WTC11 (cell line): ENCODE data around the gene ST6GALNAC1. TPM values are rescaled to one million over a fixed set of nuclear protein-coding genes. Genes with fewer than 3 reads are reported as not detected.

Experiments
- ATAC-seq: fragments of 200-7000 bp; cut with Tn5 transposase; 2 replicates; pipeline ENCODE4 v1.10.0; 2021; ENCODE audit warnings: mild to moderate bottlenecking, moderate library complexity
- CTCF ChIA-PET: fragments of 300-600 bp; sonication (Branson Sonifier 250); formaldehyde crosslinking; loops from one replicate; lab custom pipeline; 2021; ENCODE audit warnings: antibody characterized with exemption; lab: Charles Lee
- POLR2A ChIA-PET: fragments of 350-600 bp; sonication (Branson Sonifier 250); formaldehyde crosslinking; loops from one replicate; lab custom pipeline; 2021; ENCODE audit warnings: antibody characterized with exemption; lab: Charles Lee
- DNase-seq: peaks from one replicate; pipeline ENCODE4 v3.0.0; 2021; ENCODE audit warnings: low spot score
- H3K27ac Mint-ChIP-seq: 2 replicates; pipeline ENCODE4 v1.8.0; 2021; ENCODE audit warnings: mixed read lengths
- H3K27me3 Mint-ChIP-seq: 2 replicates; pipeline ENCODE4 v1.8.0; 2021; ENCODE audit warnings: low read depth, mild to moderate bottlenecking, moderate library complexity, mixed read lengths
- H3K36me3 Mint-ChIP-seq: 2 replicates; pipeline ENCODE4 v1.8.0; 2021; ENCODE audit warnings: mixed read lengths
- H3K4me1 Mint-ChIP-seq: 2 replicates; pipeline ENCODE4 v1.8.0; 2022; ENCODE audit warnings: mixed read lengths
- H3K4me3 Mint-ChIP-seq: 2 replicates; pipeline ENCODE4 v1.8.0; 2021; ENCODE audit warnings: mild to moderate bottlenecking, moderate library complexity, mixed read lengths
- H3K9me3 Mint-ChIP-seq: 2 replicates; pipeline ENCODE4 v1.8.0; 2021; ENCODE audit warnings: mixed read lengths
- ELF4 ChIP-seq: sonication (generic); formaldehyde crosslinking; IDR thresholded peaks from 2 replicates; pipeline ENCODE4 v1.8.1; 2022; ENCODE audit warnings: low read depth, mild to moderate bottlenecking, moderate library complexity, missing genetic modification reagents
- KAT7 ChIP-seq: sonication (generic); formaldehyde crosslinking; IDR thresholded peaks from 2 replicates; pipeline ENCODE4 v1.8.1; 2023; ENCODE audit warnings: missing genetic modification reagents, mild to moderate bottlenecking, borderline replicate concordance
- NFATC4 ChIP-seq: fragments of 250-450 bp; sonication (Bioruptor Pico); IDR thresholded peaks from 2 replicates; pipeline ENCODE4 v1.9.0; 2021; ENCODE audit warnings: mild to moderate bottlenecking
- NFYB ChIP-seq: sonication (generic); formaldehyde crosslinking; conservative IDR thresholded peaks from 2 replicates; pipeline ENCODE4 v1.8.0; 2022; ENCODE audit warnings: low read depth, missing genetic modification reagents
- NR2C2 ChIP-seq: sonication (generic); formaldehyde crosslinking; IDR thresholded peaks from 2 replicates; pipeline ENCODE4 v1.8.0; 2022; ENCODE audit warnings: mild to moderate bottlenecking, missing genetic modification reagents
- TEAD4 ChIP-seq: sonication (generic); formaldehyde crosslinking; IDR thresholded peaks from 2 replicates; pipeline ENCODE4 v1.8.0; 2022; ENCODE audit warnings: mild to moderate bottlenecking, missing genetic modification reagents
- TP53 ChIP-seq: sonication (generic); formaldehyde crosslinking; IDR thresholded peaks from 2 replicates; pipeline ENCODE4 v1.8.1; 2023; ENCODE audit warnings: mild to moderate bottlenecking, missing genetic modification reagents
- ZBTB21 ChIP-seq: sonication (generic); formaldehyde crosslinking; IDR thresholded peaks from 2 replicates; pipeline ENCODE4 v1.8.1; 2023; ENCODE audit warnings: mild to moderate bottlenecking, missing genetic modification reagents, borderline replicate concordance
- ZNF121 ChIP-seq: sonication (generic); formaldehyde crosslinking; IDR thresholded peaks from 2 replicates; pipeline ENCODE4 v1.8.0; 2023; ENCODE audit warnings: missing genetic modification reagents
- ZNF317 ChIP-seq: sonication (generic); formaldehyde crosslinking; IDR thresholded peaks from 2 replicates; pipeline ENCODE4 v1.8.1; 2023; ENCODE audit warnings: low read depth, mild to moderate bottlenecking, moderate library complexity, missing genetic modification reagents, borderline replicate concordance
- total RNA-seq: library from RNA; stranded (reverse); gene quantifications from 3 replicates; pipeline ENCODE4 v1.2.3, GENCODE V29; 2021
- TF ChIP-seq, protein P1 (sequence below): fragments of 200-600 bp; IDR thresholded peaks from 2 replicates; pipeline ENCODE4 v1.8.0; 2022; ENCODE audit warnings: antibody characterized with exemption
- TF ChIP-seq, protein P2 (sequence below): sonication (generic); formaldehyde crosslinking; IDR thresholded peaks from 2 replicates; pipeline ENCODE4 v1.8.1; 2022; ENCODE audit warnings: mild to moderate bottlenecking, moderate library complexity, missing genetic modification reagents
- TF ChIP-seq, protein P3 (sequence below): sonication (generic); formaldehyde crosslinking; IDR thresholded peaks from 2 replicates; pipeline ENCODE4 v1.8.0; 2022; ENCODE audit warnings: missing genetic modification reagents
- TF ChIP-seq, protein P4 (sequence below): sonication (generic); formaldehyde crosslinking; IDR thresholded peaks from 2 replicates; pipeline ENCODE4 v1.8.0; 2023; ENCODE audit warnings: missing genetic modification reagents
- TF ChIP-seq, protein P5 (sequence below): sonication (generic); formaldehyde crosslinking; IDR thresholded peaks from 2 replicates; pipeline ENCODE4 v1.8.1; 2023; ENCODE audit warnings: mild to moderate bottlenecking, missing genetic modification reagents, borderline replicate concordance
- TF ChIP-seq, protein P6 (sequence below): sonication (generic); formaldehyde crosslinking; IDR thresholded peaks from 2 replicates; pipeline ENCODE4 v1.8.0; 2022; ENCODE audit warnings: mild to moderate bottlenecking, missing genetic modification reagents
- TF ChIP-seq, protein P7 (sequence below): fragments of 250-450 bp; sonication (Bioruptor Pico); IDR thresholded peaks from 2 replicates; pipeline ENCODE4 v1.9.0; 2021; ENCODE audit warnings: mild to moderate bottlenecking
- TF ChIP-seq, protein P8 (sequence below): sonication (generic); formaldehyde crosslinking; IDR thresholded peaks from 2 replicates; pipeline ENCODE4 v1.8.1; 2023; ENCODE audit warnings: mild to moderate bottlenecking, moderate library complexity, missing genetic modification reagents

The ST6GALNAC1 gene
- total RNA-seq, 1 experiment from 2014 or later: 0.13 TPM

DNA sequence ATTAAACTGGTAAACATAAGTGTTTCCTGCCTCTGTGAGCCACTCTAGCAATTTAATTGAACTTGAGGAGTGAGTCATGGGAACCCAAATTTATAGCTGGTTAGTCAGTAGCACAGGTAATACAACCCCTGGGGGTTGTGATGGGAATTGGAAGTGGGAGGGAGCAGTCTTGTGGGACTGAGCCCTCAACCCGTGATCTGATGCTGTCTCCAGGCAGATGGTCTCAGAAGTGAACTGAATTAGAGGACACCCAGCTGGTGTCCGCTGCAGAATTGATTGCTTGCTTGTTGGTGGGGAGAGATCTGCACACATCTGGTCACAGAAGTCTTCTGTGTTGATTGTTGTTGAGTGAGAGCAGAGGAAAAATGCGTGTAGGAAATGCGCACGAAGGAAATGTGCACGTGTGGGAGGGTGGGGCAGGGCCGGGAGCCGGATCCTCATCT, 50.2 kb downstream of the ST6GALNAC1 start:
- Mint-ChIP-seq H3K4me3 (no peak overlapping the region), H3K4me1 (0 out of 2 replicates have a peak, but pooled peaks cover 2% of the 10 kb centered on the region), H3K9me3 (0 out of 2 replicates have a peak, but pooled peaks cover 3% of the 10 kb centered on the region), H3K27me3 (peaks cover 17% of the 10 kb centered on the region), H3K27ac (no peak overlapping the region), H3K36me3 (no peaks in the 10 kb centered on the region)
- DNase-seq (no peak), ATAC-seq (no peak; the same call in 1 of the 2 replicates)
- ChIA-PET POLR2A (no interaction called here), CTCF (interaction anchor here (0.8 to 2.2 kb wide), 4 partner anchors 8 to 88 kb away, joined by 3 to 9 read pairs (median 5); no protein-coding TSS in a partner anchor)
- TF ChIP-seq, protein P1, sequence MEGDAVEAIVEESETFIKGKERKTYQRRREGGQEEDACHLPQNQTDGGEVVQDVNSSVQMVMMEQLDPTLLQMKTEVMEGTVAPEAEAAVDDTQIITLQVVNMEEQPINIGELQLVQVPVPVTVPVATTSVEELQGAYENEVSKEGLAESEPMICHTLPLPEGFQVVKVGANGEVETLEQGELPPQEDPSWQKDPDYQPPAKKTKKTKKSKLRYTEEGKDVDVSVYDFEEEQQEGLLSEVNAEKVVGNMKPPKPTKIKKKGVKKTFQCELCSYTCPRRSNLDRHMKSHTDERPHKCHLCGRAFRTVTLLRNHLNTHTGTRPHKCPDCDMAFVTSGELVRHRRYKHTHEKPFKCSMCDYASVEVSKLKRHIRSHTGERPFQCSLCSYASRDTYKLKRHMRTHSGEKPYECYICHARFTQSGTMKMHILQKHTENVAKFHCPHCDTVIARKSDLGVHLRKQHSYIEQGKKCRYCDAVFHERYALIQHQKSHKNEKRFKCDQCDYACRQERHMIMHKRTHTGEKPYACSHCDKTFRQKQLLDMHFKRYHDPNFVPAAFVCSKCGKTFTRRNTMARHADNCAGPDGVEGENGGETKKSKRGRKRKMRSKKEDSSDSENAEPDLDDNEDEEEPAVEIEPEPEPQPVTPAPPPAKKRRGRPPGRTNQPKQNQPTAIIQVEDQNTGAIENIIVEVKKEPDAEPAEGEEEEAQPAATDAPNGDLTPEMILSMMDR: no peak
- TF ChIP-seq, protein P2, sequence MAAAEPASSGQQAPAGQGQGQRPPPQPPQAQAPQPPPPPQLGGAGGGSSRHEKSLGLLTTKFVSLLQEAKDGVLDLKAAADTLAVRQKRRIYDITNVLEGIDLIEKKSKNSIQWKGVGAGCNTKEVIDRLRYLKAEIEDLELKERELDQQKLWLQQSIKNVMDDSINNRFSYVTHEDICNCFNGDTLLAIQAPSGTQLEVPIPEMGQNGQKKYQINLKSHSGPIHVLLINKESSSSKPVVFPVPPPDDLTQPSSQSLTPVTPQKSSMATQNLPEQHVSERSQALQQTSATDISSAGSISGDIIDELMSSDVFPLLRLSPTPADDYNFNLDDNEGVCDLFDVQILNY: no peak
- no peak for TF ChIP-seq NFATC4
- TF ChIP-seq, protein P3, sequence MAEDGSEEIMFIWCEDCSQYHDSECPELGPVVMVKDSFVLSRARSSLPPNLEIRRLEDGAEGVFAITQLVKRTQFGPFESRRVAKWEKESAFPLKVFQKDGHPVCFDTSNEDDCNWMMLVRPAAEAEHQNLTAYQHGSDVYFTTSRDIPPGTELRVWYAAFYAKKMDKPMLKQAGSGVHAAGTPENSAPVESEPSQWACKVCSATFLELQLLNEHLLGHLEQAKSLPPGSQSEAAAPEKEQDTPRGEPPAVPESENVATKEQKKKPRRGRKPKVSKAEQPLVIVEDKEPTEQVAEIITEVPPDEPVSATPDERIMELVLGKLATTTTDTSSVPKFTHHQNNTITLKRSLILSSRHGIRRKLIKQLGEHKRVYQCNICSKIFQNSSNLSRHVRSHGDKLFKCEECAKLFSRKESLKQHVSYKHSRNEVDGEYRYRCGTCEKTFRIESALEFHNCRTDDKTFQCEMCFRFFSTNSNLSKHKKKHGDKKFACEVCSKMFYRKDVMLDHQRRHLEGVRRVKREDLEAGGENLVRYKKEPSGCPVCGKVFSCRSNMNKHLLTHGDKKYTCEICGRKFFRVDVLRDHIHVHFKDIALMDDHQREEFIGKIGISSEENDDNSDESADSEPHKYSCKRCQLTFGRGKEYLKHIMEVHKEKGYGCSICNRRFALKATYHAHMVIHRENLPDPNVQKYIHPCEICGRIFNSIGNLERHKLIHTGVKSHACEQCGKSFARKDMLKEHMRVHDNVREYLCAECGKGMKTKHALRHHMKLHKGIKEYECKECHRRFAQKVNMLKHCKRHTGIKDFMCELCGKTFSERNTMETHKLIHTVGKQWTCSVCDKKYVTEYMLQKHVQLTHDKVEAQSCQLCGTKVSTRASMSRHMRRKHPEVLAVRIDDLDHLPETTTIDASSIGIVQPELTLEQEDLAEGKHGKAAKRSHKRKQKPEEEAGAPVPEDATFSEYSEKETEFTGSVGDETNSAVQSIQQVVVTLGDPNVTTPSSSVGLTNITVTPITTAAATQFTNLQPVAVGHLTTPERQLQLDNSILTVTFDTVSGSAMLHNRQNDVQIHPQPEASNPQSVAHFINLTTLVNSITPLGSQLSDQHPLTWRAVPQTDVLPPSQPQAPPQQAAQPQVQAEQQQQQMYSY: no peak

DNA sequence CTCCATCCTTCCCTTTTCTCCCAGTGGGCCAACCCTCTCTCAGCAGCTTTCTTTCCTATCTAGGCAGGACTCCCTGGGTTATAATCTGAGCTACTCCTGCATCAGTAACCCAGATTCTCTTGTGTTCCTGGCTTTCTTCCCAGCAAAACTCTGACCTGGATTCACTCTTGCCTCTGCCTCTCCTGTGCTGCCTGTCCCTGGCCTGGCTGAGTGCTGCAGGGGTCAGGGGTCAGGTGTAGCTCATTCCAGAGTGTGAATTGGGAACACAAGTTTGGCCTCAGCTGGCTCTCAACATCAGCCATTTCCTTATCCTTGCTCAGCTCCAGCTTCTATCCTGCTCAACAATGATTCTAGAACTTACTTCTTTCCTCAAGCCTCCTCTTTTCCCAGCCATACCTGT, 55.4 kb downstream of the ST6GALNAC1 start:
- CTCF ChIA-PET: interaction anchor here (0.8 to 1.2 kb wide), 3 partner anchors 36 to 94 kb away, joined by 4 to 6 read pairs (median 4); no protein-coding TSS in a partner anchor
- ATAC-seq (no peak), DNase-seq (no peak)
- H3K9me3 Mint-ChIP-seq: no peaks in the 10 kb centered on the region
- TF ChIP-seq ZNF317 (CRISPR knock-in tag) (no peak), ZNF121 (CRISPR knock-in tag) (no peak), KAT7 (CRISPR knock-in tag) (no peak), TEAD4 (CRISPR knock-in tag) (no peak), TP53 (no peak), ZBTB21 (no peak), NFATC4 (no peak), NR2C2 (CRISPR knock-in tag) (no peak), NFYB (CRISPR knock-in tag) (no peak), ELF4 (CRISPR knock-in tag) (no peak)
- TF ChIP-seq, protein P4, sequence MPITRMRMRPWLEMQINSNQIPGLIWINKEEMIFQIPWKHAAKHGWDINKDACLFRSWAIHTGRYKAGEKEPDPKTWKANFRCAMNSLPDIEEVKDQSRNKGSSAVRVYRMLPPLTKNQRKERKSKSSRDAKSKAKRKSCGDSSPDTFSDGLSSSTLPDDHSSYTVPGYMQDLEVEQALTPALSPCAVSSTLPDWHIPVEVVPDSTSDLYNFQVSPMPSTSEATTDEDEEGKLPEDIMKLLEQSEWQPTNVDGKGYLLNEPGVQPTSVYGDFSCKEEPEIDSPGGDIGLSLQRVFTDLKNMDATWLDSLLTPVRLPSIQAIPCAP (CRISPR knock-in tag): no peak
- TF ChIP-seq, protein P5, sequence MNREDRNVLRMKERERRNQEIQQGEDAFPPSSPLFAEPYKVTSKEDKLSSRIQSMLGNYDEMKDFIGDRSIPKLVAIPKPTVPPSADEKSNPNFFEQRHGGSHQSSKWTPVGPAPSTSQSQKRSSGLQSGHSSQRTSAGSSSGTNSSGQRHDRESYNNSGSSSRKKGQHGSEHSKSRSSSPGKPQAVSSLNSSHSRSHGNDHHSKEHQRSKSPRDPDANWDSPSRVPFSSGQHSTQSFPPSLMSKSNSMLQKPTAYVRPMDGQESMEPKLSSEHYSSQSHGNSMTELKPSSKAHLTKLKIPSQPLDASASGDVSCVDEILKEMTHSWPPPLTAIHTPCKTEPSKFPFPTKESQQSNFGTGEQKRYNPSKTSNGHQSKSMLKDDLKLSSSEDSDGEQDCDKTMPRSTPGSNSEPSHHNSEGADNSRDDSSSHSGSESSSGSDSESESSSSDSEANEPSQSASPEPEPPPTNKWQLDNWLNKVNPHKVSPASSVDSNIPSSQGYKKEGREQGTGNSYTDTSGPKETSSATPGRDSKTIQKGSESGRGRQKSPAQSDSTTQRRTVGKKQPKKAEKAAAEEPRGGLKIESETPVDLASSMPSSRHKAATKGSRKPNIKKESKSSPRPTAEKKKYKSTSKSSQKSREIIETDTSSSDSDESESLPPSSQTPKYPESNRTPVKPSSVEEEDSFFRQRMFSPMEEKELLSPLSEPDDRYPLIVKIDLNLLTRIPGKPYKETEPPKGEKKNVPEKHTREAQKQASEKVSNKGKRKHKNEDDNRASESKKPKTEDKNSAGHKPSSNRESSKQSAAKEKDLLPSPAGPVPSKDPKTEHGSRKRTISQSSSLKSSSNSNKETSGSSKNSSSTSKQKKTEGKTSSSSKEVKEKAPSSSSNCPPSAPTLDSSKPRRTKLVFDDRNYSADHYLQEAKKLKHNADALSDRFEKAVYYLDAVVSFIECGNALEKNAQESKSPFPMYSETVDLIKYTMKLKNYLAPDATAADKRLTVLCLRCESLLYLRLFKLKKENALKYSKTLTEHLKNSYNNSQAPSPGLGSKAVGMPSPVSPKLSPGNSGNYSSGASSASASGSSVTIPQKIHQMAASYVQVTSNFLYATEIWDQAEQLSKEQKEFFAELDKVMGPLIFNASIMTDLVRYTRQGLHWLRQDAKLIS (CRISPR knock-in tag): no peak
- TF ChIP-seq, protein P6, sequence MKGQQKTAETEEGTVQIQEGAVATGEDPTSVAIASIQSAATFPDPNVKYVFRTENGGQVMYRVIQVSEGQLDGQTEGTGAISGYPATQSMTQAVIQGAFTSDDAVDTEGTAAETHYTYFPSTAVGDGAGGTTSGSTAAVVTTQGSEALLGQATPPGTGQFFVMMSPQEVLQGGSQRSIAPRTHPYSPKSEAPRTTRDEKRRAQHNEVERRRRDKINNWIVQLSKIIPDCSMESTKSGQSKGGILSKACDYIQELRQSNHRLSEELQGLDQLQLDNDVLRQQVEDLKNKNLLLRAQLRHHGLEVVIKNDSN (CRISPR knock-in tag): no peak
- TF ChIP-seq, protein P7, sequence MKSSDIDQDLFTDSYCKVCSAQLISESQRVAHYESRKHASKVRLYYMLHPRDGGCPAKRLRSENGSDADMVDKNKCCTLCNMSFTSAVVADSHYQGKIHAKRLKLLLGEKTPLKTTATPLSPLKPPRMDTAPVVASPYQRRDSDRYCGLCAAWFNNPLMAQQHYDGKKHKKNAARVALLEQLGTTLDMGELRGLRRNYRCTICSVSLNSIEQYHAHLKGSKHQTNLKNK: no peak
- TF ChIP-seq, protein P8, sequence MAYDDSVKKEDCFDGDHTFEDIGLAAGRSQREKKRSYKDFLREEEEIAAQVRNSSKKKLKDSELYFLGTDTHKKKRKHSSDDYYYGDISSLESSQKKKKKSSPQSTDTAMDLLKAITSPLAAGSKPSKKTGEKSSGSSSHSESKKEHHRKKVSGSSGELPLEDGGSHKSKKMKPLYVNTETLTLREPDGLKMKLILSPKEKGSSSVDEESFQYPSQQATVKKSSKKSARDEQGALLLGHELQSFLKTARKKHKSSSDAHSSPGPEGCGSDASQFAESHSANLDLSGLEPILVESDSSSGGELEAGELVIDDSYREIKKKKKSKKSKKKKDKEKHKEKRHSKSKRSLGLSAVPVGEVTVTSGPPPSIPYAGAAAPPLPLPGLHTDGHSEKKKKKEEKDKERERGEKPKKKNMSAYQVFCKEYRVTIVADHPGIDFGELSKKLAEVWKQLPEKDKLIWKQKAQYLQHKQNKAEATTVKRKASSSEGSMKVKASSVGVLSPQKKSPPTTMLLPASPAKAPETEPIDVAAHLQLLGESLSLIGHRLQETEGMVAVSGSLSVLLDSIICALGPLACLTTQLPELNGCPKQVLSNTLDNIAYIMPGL (CRISPR knock-in tag): no peak
- TF ChIP-seq, all 79 proteins: peak for 0
- Mint-ChIP-seq H3K27ac (no peak overlapping the region), H3K27me3 (peaks cover 68% of the 10 kb centered on the region), H3K36me3 (no peaks in the 10 kb centered on the region), H3K4me1 (peaks cover 13% of the 10 kb centered on the region), H3K4me3 (no peak overlapping the region)
- POLR2A ChIA-PET: interaction anchor here (0.7 kb wide), 1 partner anchor 44 kb away, joined by 3 read pairs; no protein-coding TSS in a partner anchor
